GM08714 (cell line): ENCODE results near the gene GLI1.

Experiments used
- H3K4me3 ChIP-seq: fragments of 200-500 bp; sonication (Bioruptor generic); 2 replicates; pipeline ENCODE4 v1.5.1; 2014; ENCODE audit warnings: mild to moderate bottlenecking, low read length, inconsistent platforms
- ZNF274 ChIP-seq: IDR thresholded peaks from 2 replicates; pipeline ENCODE4 v1.6.1; 2012; ENCODE audit warnings: mild to moderate bottlenecking, low read depth, low read length

GLI1 gene

GRCh38 chr12:57461917-57462250 is 2.3 kb downstream of the GLI1 start:
- peak overlapping the region; percentile 73 for H3K4me3 ChIP-seq
- TF ChIP-seq ZNF274 = no peak

DNA sequence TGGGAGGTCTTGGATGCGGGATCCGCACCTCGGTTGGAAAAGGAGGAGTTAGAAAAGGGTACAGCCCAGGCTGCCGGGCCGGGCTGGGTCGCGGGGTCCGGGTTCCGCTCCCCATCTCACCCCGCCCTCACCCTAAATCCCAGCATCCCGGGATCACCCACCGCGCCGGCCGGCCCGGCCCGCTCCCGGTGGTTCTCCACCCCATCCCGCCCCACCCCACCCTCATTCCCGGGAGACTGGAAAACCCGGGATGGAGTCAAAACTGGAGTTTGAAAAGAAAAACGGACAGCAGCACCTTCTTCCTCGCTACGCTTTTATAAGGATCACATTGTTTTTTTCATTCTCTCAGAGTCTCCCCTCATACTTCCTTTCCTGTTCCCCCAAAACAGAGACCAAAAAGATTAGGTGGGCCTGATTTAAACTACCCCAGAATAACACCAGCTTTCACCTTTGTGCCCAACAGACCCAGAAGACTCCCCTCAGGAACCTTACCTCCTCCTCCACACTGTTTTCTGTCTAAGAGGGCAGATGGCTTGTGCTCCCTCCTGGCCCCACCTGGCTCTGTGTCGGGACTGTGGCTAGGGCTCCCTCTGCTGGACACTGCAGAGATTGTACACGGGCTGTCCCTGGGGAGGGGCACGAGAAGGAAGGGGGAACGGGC is 2.8 kb downstream of the GLI1 start:
- TF ChIP-seq ZNF274 = no peak
- H3K4me3 ChIP-seq = peak overlapping the region; percentile 73

DNA sequence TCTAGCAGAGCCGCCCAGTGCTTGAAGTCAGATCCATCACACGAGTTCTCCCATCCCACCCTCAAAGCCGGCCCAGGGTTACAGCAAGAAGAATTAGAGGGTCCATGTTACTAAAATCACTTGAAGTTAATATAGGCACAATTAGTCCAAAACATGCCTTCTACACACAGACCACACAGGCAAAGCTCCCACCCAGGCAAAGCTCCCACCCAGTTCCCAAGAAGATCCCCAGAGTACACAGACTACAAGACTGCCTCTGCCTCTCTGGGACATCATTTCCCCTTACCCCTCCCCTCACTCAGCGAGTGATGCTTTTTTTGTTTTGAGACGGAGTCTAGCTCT is 3.3 kb downstream of the GLI1 start:
- no peak overlapping the region for H3K4me3 ChIP-seq
- TF ChIP-seq ZNF274 = no peak

DNA sequence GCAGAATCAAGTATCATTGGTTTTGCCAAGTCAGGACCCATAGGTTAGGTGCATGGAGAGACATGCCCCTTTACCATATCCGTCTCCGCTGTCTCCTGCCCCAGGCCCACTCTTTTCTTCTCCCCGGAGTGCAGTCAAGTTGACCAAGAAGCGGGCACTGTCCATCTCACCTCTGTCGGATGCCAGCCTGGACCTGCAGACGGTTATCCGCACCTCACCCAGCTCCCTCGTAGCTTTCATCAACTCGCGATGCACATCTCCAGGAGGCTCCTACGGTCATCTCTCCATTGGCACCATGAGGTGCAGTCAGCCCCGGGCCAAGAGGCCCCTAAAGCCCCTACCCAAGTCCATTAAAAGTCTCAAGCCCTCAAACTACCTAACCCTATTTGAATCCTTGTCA is 5.0 kb downstream of the GLI1 start:
- H3K4me3 ChIP-seq = no peak overlapping the region
- TF ChIP-seq ZNF274 = no peak

- no peak overlapping the region for H3K4me3 ChIP-seq
- TF ChIP-seq ZNF274 = no peak
These were observed 5.6 kb downstream of the GLI1 start for GRCh38 chr12:57465030-57465746.

DNA sequence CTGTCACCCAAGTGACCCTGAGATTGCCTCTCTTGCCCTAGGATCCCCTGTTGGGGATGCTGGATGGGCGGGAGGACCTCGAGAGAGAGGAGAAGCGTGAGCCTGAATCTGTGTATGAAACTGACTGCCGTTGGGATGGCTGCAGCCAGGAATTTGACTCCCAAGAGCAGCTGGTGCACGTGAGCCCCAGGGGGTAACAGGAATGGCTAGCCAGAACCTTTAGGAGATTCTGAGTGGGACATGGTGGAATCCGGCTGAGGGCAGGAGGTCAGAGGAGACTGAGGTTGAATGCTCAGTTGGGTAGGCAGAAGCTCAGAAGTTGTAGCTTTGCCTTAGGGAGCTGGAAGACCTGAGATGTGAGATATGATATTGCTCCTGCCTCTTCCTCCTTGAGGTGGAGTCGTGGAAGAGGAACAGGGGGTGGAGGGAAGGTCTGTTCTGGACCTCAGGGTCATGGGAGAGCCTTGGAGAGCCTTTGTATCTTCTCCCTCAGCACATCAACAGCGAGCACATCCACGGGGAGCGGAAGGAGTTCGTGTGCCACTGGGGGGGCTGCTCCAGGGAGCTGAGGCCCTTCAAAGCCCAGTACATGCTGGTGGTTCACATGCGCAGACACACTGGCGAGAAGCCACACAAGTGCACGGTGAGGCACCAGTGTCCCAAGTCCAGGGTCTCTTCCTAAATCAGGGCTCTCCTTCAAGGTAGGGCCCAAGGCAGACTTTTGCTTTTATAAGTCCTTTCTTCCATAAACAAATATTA is 6.3 kb downstream of the GLI1 start:
- no peak overlapping the region for H3K4me3 ChIP-seq
- no peak for TF ChIP-seq ZNF274

DNA sequence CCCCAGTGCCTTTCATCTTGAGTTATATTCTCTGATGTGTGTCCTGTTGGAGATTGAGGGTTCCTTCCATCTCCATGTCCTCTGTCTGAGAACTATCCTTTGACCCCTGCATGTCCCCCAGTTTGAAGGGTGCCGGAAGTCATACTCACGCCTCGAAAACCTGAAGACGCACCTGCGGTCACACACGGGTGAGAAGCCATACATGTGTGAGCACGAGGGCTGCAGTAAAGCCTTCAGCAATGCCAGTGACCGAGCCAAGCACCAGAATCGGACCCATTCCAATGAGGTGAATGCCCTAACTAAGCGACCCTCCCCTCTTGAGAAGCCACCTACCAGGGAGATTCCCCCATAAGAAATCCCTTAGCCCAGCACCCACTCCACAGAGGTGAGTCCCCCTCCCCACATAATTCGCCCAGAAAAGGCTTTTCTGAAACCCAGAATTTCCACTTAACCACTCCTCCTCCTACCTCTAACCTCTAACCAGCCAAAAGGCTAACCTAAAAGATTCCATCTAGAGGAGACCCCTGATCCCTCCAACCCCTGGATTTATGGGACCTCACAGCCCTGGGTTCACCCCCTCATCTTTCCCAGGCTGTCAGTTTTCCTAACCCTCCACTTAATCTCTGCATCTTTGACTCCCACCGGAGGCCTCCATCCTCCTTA is 7.8 kb downstream of the GLI1 start:
- TF ChIP-seq ZNF274 = no peak

GRCh38 chr12:57467915-57468314 is 8.3 kb downstream of the GLI1 start:
- no peak overlapping the region for H3K4me3 ChIP-seq
- TF ChIP-seq ZNF274 = no peak

More for the DNA sequence above, 7.8 kb downstream of the GLI1 start:
- no peak overlapping the region for H3K4me3 ChIP-seq

DNA sequence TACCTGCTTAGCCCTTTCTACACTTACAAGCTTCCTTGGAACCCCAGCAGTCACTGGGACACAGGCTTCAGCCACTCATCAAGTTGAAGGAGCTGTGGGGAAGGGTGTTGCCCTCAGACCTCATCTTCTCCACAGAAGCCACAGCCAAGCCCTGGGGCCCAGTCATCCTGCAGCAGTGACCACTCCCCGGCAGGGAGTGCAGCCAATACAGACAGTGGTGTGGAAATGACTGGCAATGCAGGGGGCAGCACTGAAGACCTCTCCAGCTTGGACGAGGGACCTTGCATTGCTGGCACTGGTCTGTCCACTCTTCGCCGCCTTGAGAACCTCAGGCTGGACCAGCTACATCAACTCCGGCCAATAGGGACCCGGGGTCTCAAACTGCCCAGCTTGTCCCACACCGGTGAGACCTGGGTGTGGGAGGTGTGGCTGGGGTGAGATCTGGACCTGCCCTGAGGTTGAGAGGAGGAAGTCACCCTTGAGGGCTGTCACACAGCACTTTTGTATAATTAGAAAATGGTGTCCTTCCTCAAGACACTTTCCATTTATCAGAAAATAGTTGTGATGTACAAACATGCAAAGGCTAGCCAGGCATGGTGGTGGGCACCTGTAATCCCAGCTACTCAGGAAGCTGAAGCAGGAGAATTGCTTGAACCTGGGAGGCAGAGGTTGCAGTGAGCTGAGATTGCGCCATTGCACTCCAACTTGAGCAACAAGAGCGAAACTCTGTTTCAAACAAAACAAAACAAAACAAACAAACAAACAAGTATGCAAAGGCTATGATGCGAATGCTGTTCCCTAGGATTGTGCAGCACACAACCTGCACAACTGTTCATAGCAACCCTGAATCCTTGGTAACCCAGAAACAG is 9.9 kb downstream of the GLI1 start:
- no peak for TF ChIP-seq ZNF274
- H3K4me3 ChIP-seq = no peak overlapping the region

DNA sequence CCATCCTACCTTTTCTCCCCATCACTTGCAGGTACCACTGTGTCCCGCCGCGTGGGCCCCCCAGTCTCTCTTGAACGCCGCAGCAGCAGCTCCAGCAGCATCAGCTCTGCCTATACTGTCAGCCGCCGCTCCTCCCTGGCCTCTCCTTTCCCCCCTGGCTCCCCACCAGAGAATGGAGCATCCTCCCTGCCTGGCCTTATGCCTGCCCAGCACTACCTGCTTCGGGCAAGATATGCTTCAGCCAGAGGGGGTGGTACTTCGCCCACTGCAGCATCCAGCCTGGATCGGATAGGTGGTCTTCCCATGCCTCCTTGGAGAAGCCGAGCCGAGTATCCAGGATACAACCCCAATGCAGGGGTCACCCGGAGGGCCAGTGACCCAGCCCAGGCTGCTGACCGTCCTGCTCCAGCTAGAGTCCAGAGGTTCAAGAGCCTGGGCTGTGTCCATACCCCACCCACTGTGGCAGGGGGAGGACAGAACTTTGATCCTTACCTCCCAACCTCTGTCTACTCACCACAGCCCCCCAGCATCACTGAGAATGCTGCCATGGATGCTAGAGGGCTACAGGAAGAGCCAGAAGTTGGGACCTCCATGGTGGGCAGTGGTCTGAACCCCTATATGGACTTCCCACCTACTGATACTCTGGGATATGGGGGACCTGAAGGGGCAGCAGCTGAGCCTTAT is 10.8 kb downstream of the GLI1 start:
- TF ChIP-seq ZNF274 = no peak
- no peak overlapping the region for H3K4me3 ChIP-seq

DNA sequence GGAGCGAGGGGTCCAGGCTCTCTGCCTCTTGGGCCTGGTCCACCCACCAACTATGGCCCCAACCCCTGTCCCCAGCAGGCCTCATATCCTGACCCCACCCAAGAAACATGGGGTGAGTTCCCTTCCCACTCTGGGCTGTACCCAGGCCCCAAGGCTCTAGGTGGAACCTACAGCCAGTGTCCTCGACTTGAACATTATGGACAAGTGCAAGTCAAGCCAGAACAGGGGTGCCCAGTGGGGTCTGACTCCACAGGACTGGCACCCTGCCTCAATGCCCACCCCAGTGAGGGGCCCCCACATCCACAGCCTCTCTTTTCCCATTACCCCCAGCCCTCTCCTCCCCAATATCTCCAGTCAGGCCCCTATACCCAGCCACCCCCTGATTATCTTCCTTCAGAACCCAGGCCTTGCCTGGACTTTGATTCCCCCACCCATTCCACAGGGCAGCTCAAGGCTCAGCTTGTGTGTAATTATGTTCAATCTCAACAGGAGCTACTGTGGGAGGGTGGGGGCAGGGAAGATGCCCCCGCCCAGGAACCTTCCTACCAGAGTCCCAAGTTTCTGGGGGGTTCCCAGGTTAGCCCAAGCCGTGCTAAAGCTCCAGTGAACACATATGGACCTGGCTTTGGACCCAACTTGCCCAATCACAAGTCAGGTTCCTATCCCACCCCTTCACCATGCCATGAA is 11.5 kb downstream of the GLI1 start:
- TF ChIP-seq ZNF274 = no peak
- H3K4me3 ChIP-seq = no peak overlapping the region

GRCh38 chr12:57471661-57472060 is 12.1 kb downstream of the GLI1 start:
- TF ChIP-seq ZNF274 = no peak
- H3K4me3 ChIP-seq = no peak overlapping the region

DNA sequence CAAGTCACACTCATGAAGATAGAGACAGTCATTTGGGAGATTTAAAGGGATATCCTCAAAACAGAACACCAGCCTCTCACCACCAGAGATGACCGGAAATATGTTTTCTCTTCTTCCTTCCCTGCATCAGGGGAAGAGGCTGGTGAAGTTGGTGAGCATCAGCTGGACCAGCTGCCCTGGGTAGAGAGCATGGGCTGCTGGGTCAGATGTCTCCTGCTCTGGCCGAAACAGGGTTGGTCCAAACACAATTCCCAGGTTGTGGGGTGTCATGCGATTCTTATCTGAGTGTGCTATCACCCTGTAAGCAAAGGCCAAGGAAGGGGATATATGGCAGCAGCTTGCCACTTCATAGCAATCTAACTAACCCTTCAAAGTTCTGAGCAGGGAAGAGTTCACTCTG is 12.8 kb downstream of the GLI1 start:
- no peak for TF ChIP-seq ZNF274
- H3K4me3 ChIP-seq = no peak overlapping the region
